ENCODE results near the gene PLCH2.

Gene PLCH2

DNA sequence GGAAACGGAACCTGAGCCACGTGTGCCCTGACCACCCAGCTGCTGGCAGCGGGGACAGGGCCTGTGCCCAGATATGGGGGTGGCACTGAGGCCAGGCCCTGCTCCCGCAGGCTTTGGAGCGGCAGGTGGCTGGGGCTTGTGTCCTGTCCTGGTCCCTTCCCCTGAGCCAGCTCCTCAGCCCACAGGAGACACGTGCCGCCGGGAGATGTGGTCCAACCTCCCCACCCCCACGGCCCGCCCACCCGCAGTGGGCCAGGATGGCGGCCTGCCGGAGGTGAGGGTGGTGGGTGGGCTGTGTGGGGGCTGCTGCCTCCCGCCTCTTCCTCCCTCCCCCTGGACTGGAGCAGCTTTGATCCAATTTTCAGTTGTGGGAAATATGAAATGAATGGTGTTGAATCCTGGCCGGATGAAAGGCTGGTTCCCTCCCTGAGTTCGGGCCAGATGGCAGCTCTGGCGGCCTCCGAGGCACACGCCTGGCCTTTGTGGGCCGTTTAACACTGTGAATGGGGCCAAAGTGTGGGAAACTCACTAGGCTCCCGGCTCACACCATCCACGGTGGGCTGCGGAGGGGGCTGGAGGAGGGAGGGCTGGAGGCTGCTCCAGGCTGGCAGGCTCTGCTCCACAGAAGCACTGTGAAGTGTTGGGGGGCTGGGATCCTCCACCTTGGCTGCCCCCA is 56.5 kb downstream of the PLCH2 start:
- DNase-seq = no peak

GRCh38 chr1:2533365-2533764 is 57.3 kb downstream of the PLCH2 start:
- no peak for DNase-seq

DNA sequence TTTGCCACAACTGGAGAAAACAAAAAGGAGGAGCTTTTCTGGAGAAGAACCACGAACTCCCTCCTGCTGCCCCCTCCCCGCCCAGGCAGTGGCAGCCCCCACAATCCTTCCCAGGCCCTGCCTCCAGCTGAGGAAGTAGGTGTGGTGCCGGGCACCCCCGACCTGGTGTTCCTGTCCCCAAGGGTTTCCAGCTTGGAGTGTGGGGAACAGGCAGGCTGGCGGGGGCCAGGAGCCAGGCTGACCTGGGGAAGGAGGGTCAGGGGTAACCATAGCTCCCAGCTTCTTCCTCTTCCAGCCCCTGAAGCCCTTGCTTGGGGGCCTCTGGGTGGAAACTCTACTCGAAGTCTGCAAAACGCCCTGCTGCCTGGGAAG is 58.2 kb downstream of the PLCH2 start:
- no peak for DNase-seq

DNA sequence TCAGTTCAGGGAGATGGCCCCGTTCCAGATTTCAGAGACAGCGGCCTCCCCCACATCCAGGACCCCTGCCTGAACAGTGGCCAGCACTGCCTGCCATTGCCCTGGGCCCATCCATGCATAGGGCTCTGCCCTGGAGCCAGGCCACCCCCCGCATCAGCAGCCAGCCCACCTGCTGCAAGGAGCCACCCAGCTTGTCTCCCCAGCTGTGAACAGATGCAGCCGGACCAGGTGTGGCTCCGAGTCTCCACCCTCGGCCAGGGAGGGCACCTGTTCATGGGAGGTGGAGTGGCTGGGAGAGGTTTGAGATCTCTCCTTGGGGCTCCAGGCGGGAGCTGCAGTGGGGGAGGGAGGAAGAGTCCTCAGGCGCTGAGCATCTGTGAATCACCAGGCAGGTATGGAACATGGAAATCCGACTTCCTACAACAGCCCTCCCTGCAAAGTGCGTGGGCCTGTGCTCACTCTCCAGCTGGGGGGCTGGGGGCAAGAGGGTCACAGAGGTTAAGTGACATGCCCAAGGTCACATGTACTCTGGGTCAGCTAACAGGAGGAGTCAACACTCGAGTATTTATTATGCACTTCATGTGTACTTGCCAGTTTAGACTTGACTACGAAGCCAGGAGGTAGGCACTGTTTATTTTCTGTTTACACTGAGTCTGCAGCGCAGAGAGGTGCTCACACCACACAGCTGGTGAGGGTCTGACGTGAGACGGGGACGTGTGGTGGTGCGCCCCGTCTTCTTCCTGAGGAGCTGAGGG is 58.8 kb downstream of the PLCH2 start:
- peak in 1 of 2 experiments; percentile 31 for DNase-seq

- no peak for DNase-seq
Observed at GRCh38 chr1:2535455-2535854, 59.4 kb downstream of the PLCH2 start.

GRCh38 chr1:2535981-2536380 is 59.9 kb downstream of the PLCH2 start:
- DNase-seq = no peak

- no peak for DNase-seq
Observed at GRCh38 chr1:2537784-2538115, 61.7 kb downstream of the PLCH2 start.

- DNase-seq = no peak
Observed at GRCh38 chr1:2538376-2538775, 62.3 kb downstream of the PLCH2 start.

GRCh38 chr1:2538872-2539271 is 62.8 kb downstream of the PLCH2 start:
- DNase-seq = no peak

- no peak for DNase-seq
Observed at GRCh38 chr1:2539312-2539907, 63.3 kb downstream of the PLCH2 start.

DNA sequence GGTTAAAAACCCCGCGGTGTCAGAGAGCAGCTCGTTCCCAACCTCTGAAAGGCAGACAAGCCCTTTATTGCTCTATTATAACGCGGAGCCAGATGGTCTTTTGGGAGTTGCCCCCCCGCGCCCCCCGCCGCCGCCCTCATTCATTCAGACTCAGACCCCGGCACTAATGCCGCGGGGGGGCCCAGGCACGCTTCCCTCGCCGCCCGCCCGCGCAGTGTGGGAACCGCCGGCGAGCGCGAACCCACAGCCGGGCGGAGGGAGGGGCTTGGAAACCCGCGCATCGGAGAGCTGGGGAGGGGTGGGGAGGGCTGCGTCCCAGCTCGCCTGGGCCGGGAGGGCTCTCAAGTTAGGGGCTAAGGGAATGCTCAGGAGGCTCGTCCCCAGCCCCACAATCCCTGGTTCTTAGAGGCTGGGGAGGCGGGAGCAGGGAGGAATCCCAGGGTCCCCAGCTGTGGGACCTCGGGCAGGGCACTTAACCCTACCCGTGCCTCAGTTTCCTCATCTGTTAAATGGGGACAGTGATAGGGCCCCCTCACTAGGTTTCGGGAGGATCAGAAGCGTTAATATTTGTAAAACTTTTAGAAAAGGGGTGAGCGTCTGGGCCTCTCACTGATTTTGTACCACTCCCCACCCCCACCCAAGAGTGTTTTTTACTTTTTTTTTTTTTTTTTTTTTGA is 64.9 kb downstream of the PLCH2 start:
- no peak for DNase-seq

- peak in 1 of 2 experiments; percentile 22 for DNase-seq
Observed at GRCh38 chr1:2541619-2542245, 65.6 kb downstream of the PLCH2 start.

- no peak for DNase-seq
Observed at GRCh38 chr1:2542246-2542915, 66.3 kb downstream of the PLCH2 start.

- peak; percentile 30 to 56 for DNase-seq
Observed at GRCh38 chr1:2543543-2544092, 67.5 kb downstream of the PLCH2 start.

- DNase-seq = no peak
Observed at GRCh38 chr1:2544093-2544874, 68.2 kb downstream of the PLCH2 start.

- no peak for DNase-seq
Observed at GRCh38 chr1:2544875-2545640, 69.0 kb downstream of the PLCH2 start.

DNA sequence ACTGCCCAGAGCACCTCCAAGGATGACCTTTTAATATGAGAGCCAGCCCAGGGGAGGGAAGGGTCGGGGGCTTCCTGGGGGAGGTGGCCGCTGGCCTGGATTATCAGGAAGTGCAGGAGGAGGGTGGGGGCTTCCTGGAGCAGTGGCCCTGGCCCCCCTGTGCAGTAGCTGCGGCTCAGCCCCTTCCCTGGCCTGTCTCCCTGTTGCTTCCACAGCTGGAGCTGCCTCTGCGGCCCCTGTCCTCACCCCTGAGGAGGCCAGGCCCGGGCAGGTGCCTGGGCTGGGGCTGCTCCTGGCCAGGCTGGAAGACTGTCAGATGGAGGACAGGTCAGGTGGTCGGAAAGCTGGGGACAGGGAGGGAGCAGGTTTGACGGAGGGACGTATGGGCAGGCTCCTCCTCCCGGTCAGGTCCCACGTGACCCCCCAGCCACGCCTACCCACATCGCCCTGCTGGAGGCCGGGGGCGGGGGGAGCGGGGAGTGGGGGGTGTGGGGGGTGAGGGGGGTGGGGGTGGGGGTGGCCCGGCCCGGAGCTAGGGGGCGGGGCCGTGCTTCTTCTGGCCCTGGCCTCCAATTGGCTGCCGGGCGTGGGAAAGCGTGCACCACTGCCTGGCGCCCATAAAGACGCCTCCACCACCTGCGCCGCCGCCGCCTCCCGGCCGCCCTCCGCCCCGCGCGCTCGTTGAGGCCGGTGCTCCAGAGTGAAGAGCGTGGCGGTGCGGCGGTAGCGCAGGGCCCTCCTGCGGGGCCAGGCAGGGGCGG is 69.8 kb downstream of the PLCH2 start:
- DNase-seq = peak; percentile 93 to 96

DNA sequence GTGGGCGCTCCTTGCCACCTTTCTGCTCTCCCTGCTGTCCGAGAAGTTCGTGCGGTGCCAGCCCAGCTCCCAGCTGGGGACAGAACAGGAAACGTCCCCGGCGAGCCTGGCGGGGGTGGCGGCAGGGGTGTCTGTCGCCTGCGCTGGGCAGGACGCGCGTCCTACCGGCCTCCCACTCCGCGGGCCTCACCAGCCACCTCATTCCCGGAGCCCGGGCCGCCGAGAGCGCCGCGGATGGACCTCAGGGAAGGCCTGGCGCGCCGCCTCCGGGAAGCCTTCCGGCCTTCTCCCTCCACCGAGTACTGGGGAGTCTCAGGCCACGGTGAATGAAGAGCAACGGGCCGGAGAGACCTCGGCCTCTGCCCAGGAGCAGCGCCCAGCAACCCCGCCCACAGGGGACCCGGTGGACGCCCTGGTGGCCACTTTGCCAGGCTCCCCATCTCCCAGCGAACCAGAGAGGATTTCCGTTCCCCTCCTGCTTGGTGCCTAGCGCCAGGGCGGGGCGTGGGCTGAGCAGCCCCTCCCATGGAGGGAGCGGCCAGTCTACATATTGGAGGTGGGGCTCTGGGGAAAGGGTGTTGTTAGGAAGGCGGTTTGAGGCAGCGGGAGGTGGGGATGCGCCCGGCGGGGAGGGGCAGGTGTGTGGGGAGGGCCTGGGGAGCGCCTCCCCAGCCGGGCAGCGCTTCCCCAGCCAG is 70.6 kb downstream of the PLCH2 start:
- DNase-seq = peak; percentile 72 to 86

Measured in SHP77 (cell line).